CD4-positive, alpha-beta T cell treated with Interleukin-10 for 1 hour (primary cell): ENCODE data around the gene GABRR1.

Experiments used
- DNase-seq: peaks from one replicate; pipeline ENCODE4 v3.0.0-alpha.2; 2020

GABRR1 gene

GRCh38 chr6:89214197-89214596, 3.0 kb downstream of the GABRR1 start:
- no peak for DNase-seq

GRCh38 chr6:89212472-89212871, 4.7 kb downstream of the GABRR1 start:
- DNase-seq, result no peak

- no peak for DNase-seq
These were observed 7.7 kb downstream of the GABRR1 start for GRCh38 chr6:89209457-89209856.

- no peak for DNase-seq
These were observed 8.6 kb downstream of the GABRR1 start for GRCh38 chr6:89208551-89208950.

- no peak for DNase-seq
These were observed 11.3 kb downstream of the GABRR1 start for GRCh38 chr6:89205819-89206218.

GRCh38 chr6:89204096-89204495, 13.1 kb downstream of the GABRR1 start:
- no peak for DNase-seq

GRCh38 chr6:89200706-89201215, 16.4 kb downstream of the GABRR1 start:
- DNase-seq, result no peak

- DNase-seq, result no peak
These were observed 17.6 kb downstream of the GABRR1 start for GRCh38 chr6:89199579-89199978.

- no peak for DNase-seq
These were observed 18.9 kb downstream of the GABRR1 start for GRCh38 chr6:89198235-89198634.

- DNase-seq, result no peak
These were observed 20.0 kb downstream of the GABRR1 start for GRCh38 chr6:89197141-89197540.

- DNase-seq, result no peak
These were observed 22.6 kb downstream of the GABRR1 start for GRCh38 chr6:89194559-89194958.

- no peak for DNase-seq
These were observed 26.4 kb downstream of the GABRR1 start for GRCh38 chr6:89190741-89191140.

GRCh38 chr6:89187504-89187903, 29.7 kb downstream of the GABRR1 start:
- DNase-seq, result no peak

- DNase-seq, result no peak
These were observed 30.4 kb downstream of the GABRR1 start for GRCh38 chr6:89186762-89187161.

- DNase-seq, result no peak
These were observed 32.8 kb downstream of the GABRR1 start for GRCh38 chr6:89184344-89184743.

GRCh38 chr6:89183294-89183693, 33.9 kb downstream of the GABRR1 start:
- DNase-seq, result no peak

GRCh38 chr6:89180971-89181370, 36.2 kb downstream of the GABRR1 start:
- no peak for DNase-seq

GRCh38 chr6:89180112-89180511, 37.0 kb downstream of the GABRR1 start:
- no peak for DNase-seq

GRCh38 chr6:89173634-89174033, 43.5 kb downstream of the GABRR1 start:
- no peak for DNase-seq

- DNase-seq, result no peak
These were observed 45.0 kb downstream of the GABRR1 start for GRCh38 chr6:89172131-89172530.

GRCh38 chr6:89162047-89162371, 55.1 kb downstream of the GABRR1 start:
- DNase-seq, result no peak

- DNase-seq, result no peak
These were observed 55.7 kb downstream of the GABRR1 start for GRCh38 chr6:89161326-89162046.

- DNase-seq, result no peak
These were observed 56.6 kb downstream of the GABRR1 start for GRCh38 chr6:89160331-89161092.

- DNase-seq, result no peak
These were observed 63.0 kb downstream of the GABRR1 start for GRCh38 chr6:89154131-89154530.
